A549 treated with DMSO at 1 μM for 4 hours (cell line): Measurements from ENCODE around the gene RPF1. TPM values are rescaled to one million over a fixed set of nuclear protein-coding genes. Genes with fewer than 3 reads are reported as not detected.

ENCODE experiments used
- total RNA-seq: library from RNA; stranded (reverse); fragments of 200-300 nt; extraction: Qiagen RNA extraction; gene quantifications from 5 replicates; pipeline ENCODE4 v1.2.3, GENCODE V29; 2022; ENCODE audit warnings: low read depth

The RPF1 gene, protein sequence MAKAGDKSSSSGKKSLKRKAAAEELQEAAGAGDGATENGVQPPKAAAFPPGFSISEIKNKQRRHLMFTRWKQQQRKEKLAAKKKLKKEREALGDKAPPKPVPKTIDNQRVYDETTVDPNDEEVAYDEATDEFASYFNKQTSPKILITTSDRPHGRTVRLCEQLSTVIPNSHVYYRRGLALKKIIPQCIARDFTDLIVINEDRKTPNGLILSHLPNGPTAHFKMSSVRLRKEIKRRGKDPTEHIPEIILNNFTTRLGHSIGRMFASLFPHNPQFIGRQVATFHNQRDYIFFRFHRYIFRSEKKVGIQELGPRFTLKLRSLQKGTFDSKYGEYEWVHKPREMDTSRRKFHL
- total RNA-seq: 30.6 to 36.4 TPM (median 31.5 TPM) in 5 replicates

GRCh38 chr1:84478876-84479868 lies at the start of gene RPF1:
RPF1 (plus strand) TSS chr1:84479266; CDS start chr1:84479282, 16 bp downstream.

GRCh38 chr1:84506002-84506728 lies 27.1 kb downstream of the RPF1 start, which contains the start of the genes GNG5 and SPATA1:
GNG5 (minus strand) TSS chr1:84506581; CDS start chr1:84506091, 490 bp downstream.
SPATA1 (plus strand) TSS chr1:84506386; CDS start chr1:84516360, 9,974 bp downstream.

Other genes with a start within 250 kb of the RPF1 start
- gene SAMD13, start 177.6 kb upstream of the RPF1 start, total RNA-seq: 0.24 to 0.69 TPM (median 0.31 TPM) in 5 replicates
- gene DNASE2B, start 80.8 kb upstream of the RPF1 start, total RNA-seq: not detected in 5 replicates
- gene SPATA1, start 27.1 kb downstream of the RPF1 start, total RNA-seq: 0.39 to 1.00 TPM (median 0.67 TPM) in 4 of 5 replicates, not detected in the other
- gene GNG5, start 27.3 kb downstream of the RPF1 start, total RNA-seq: 181 to 189 TPM (median 184 TPM) in 5 replicates
- gene CTBS, start 95.2 kb downstream of the RPF1 start, total RNA-seq: 5.6 to 8.0 TPM (median 6.2 TPM) in 5 replicates
- gene SSX2IP, start 211.2 kb downstream of the RPF1 start, total RNA-seq: 11.4 to 16.2 TPM (median 14.0 TPM) in 5 replicates